ENCODE measurements around the gene SSTR5.

The SSTR5 gene

DNA sequence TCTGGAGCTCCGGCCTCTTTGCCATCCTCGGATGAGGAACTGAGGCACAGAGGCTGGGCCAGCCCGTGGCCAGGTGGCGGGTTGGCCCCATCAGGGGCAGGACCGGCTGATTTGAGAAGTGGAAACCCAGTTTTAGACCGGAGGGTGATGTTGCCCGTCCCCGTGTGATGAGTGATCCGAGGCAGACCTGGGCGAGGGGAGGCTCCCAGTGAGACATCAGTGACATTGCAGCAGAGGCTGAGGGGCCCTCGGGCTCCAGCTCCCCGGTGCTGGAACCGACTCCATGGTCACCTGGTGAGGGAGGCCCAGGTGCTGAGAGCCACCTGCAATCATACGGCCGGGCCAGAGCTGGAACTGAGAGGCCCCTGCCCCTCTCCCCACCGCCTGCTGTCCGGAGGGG lies 53.5 kb downstream of the SSTR5 start:
- TF ChIP-seq FOXP2 (optimal IDR thresholded peaks at IDR 0.05; ENCODE audit: borderline replicate concordance, extremely low read depth, extremely low read length, insufficient read depth) (no peak), POLR2AphosphoS5 (IDR thresholded peaks at IDR 0.05; ENCODE audit: low read depth, low read length) (no peak), TAF1 (IDR thresholded peaks at IDR 0.05; ENCODE audit: borderline replicate concordance, insufficient read depth, low read length) (no peak), SIN3A (IDR thresholded peaks at IDR 0.05; ENCODE audit: borderline replicate concordance, insufficient read depth, low read length) (no peak)
- TF ChIP-seq, protein P1, sequence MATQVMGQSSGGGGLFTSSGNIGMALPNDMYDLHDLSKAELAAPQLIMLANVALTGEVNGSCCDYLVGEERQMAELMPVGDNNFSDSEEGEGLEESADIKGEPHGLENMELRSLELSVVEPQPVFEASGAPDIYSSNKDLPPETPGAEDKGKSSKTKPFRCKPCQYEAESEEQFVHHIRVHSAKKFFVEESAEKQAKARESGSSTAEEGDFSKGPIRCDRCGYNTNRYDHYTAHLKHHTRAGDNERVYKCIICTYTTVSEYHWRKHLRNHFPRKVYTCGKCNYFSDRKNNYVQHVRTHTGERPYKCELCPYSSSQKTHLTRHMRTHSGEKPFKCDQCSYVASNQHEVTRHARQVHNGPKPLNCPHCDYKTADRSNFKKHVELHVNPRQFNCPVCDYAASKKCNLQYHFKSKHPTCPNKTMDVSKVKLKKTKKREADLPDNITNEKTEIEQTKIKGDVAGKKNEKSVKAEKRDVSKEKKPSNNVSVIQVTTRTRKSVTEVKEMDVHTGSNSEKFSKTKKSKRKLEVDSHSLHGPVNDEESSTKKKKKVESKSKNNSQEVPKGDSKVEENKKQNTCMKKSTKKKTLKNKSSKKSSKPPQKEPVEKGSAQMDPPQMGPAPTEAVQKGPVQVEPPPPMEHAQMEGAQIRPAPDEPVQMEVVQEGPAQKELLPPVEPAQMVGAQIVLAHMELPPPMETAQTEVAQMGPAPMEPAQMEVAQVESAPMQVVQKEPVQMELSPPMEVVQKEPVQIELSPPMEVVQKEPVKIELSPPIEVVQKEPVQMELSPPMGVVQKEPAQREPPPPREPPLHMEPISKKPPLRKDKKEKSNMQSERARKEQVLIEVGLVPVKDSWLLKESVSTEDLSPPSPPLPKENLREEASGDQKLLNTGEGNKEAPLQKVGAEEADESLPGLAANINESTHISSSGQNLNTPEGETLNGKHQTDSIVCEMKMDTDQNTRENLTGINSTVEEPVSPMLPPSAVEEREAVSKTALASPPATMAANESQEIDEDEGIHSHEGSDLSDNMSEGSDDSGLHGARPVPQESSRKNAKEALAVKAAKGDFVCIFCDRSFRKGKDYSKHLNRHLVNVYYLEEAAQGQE (IDR thresholded peaks at IDR 0.05; ENCODE audit: insufficient read depth in 1 of 2, low read depth in 2 of 2, low read length in 2 of 2) = no peak

DNA sequence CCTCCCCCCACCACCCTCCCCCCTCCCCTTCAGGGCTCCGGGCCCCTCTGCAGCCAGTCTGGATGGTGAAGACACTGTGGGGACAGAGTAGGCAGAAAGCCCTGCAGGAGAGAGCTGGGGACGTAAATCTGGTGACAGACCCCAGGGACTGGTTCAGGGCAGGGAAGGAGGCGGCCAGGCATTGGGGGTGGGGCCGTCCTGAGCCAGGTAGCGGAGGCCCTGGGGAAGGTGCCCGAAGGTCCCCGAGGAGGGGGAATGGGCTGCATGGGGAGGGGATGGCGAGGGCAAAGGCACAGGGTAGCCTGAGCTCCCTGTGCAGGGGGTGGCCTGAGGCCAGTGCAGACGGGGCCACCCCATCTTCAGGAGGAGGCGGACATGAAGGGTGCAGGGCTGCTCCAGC lies 54.0 kb downstream of the SSTR5 start:
- TF ChIP-seq SIN3A (IDR thresholded peaks at IDR 0.05; ENCODE audit: borderline replicate concordance, insufficient read depth, low read length) (no peak), TAF1 (IDR thresholded peaks at IDR 0.05; ENCODE audit: borderline replicate concordance, insufficient read depth, low read length) (no peak), FOXP2 (optimal IDR thresholded peaks at IDR 0.05; ENCODE audit: borderline replicate concordance, extremely low read depth, extremely low read length, insufficient read depth) (no peak), POLR2AphosphoS5 (IDR thresholded peaks at IDR 0.05; ENCODE audit: low read depth, low read length) (no peak)
- TF ChIP-seq, protein P1 (IDR thresholded peaks at IDR 0.05; ENCODE audit: insufficient read depth in 1 of 2, low read depth in 2 of 2, low read length in 2 of 2) = no peak

DNA sequence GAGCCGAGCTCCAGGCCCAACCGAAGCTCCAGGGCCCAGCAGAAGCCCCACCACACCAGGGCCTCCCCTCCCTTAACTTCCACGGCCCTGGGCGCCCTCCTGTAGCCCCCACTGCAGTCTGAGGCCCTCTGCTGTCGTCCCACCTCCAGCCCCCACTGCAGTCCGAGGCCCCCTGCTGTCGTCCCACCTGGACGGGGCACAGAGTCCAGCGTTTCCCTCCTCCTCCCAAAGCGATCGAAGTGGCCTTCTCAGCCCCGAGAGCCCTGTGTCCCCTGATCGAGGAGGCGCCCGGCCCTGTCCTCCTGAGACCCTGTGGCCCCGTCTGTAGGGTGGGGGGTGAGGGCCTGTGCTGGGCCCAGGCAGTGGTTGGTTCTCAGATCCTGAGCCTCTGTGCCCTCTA lies 54.6 kb downstream of the SSTR5 start:
- TF ChIP-seq TAF1 (IDR thresholded peaks at IDR 0.05; ENCODE audit: borderline replicate concordance, insufficient read depth, low read length) (no peak), SIN3A (IDR thresholded peaks at IDR 0.05; ENCODE audit: borderline replicate concordance, insufficient read depth, low read length) (no peak), FOXP2 (optimal IDR thresholded peaks at IDR 0.05; ENCODE audit: borderline replicate concordance, extremely low read depth, extremely low read length, insufficient read depth) (no peak), POLR2AphosphoS5 (IDR thresholded peaks at IDR 0.05; ENCODE audit: low read depth, low read length) (no peak)
- TF ChIP-seq, protein P1 (IDR thresholded peaks at IDR 0.05; ENCODE audit: insufficient read depth in 1 of 2, low read depth in 2 of 2, low read length in 2 of 2) = no peak

DNA sequence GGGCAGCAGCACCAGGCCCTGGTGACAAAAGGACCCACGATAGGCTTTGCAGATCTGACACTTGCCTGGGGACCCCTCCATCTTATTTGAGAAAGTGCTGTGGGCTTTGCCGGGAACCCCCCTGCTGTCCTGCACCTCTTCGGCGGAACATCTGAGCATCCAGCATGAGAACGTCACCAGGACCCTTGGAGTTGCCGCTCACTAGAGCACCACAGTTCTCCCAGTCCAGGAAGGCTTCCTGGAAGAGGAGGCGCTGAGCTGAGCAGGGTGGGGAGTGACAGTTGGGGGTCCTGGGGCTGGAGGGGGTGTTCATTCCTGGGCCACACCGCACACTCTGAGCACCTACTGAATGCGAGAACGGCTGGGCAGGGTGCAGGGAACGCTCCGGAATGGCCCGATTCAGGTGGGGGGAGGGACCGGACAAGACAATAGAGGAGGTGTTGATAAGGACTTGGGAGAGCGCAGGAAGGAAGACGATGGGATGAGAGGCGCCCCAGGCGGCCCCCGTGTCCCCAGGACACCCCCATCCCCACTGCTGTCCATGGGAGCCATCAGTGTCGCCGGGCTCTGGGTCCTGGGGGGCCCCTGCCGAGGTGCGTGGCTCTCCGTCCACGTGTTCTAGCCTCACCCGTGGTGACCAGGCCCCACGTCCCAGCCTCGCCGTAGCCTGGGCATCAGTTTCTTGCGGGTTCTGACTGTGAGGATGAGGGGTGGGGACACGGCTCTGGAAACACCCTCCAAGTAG lies 55.6 kb downstream of the SSTR5 start:
- TF ChIP-seq POLR2AphosphoS5 (IDR thresholded peaks at IDR 0.05; ENCODE audit: low read depth, low read length) (no peak), FOXP2 (optimal IDR thresholded peaks at IDR 0.05; ENCODE audit: borderline replicate concordance, extremely low read depth, extremely low read length, insufficient read depth) (no peak), TAF1 (IDR thresholded peaks at IDR 0.05; ENCODE audit: borderline replicate concordance, insufficient read depth, low read length) (no peak), SIN3A (IDR thresholded peaks at IDR 0.05; ENCODE audit: borderline replicate concordance, insufficient read depth, low read length) (no peak)
- TF ChIP-seq, protein P1 (IDR thresholded peaks at IDR 0.05; ENCODE audit: insufficient read depth in 1 of 2, low read depth in 2 of 2, low read length in 2 of 2) = no peak

Measured in PFSK-1 (cell line).